SJCRH30 (cell line): ENCODE measurements around the gene ARV1. TPM values are rescaled to one million over a fixed set of nuclear protein-coding genes. Genes with fewer than 3 reads are reported as not detected.
"Not testable (repeated sequence)": the region's sequence is repeated elsewhere in the genome, so short reads cannot be mapped to it uniquely, and the experiment has no call there.

Experiments
- DNase-seq, 2 experiments: peaks; one replicate each; pipeline ENCODE4 v3.0.0-alpha.2; 2015 to 2020
- H3K27ac ChIP-seq: fragments of 250-450 bp; sonication (Bioruptor Pico); 2 replicates; pipeline ENCODE4 v1.5.1; 2020; ENCODE audit warnings: mild to moderate bottlenecking, moderate library complexity
- H3K27me3 ChIP-seq: fragments of 250-450 bp; sonication (Bioruptor Pico); 2 replicates; pipeline ENCODE4 v1.5.1; 2020; ENCODE audit warnings: mild to moderate bottlenecking, moderate library complexity
- H3K36me3 ChIP-seq: fragments of 250-450 bp; sonication (Bioruptor Pico); 2 replicates; pipeline ENCODE4 v1.5.1; 2020; ENCODE audit warnings: mild to moderate bottlenecking, moderate library complexity
- H3K4me1 ChIP-seq: fragments of 250-450 bp; sonication (Bioruptor Pico); 2 replicates; pipeline ENCODE4 v1.5.1; 2020; ENCODE audit warnings: mild to moderate bottlenecking, moderate library complexity
- H3K4me3 ChIP-seq: fragments of 250-450 bp; sonication (Bioruptor Pico); 2 replicates; pipeline ENCODE4 v1.5.1; 2020; ENCODE audit warnings: mild to moderate bottlenecking, moderate library complexity
- H3K9me3 ChIP-seq: fragments of 250-450 bp; sonication (Bioruptor Pico); replicated peaks from 2 replicates; pipeline ENCODE4 v1.5.1; 2020; ENCODE audit warnings: mild to moderate bottlenecking, moderate library complexity
- total RNA-seq: library from RNA; depleted of rRNA; stranded (reverse); fragments of >200 nt; shearing (Covaris generic); gene quantifications from 2 replicates; pipeline ENCODE4 v1.2.3, GENCODE V29; 2014

The ARV1 gene
- total RNA-seq, 1 experiment from 2014 or later: 38.6 TPM

DNA sequence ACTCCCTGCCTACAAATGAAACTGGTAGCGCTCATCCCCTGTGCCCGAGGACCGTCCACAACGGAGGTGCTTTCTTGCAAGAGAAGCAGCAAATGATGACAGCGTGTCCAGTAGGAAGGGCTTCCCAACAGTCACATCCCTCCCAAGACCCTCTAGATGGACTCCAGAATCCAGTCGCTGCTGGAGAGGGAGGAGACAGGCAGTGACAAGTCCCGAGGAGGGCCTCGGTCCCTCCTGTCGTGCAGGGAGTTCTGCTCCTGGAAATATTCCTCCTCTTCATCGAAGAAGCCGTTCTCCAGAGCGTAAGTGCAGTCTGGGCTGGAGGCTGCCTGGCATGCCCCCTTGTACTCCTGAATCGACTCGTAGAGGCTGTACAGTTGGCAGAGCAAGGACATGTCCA, 40.8 kb downstream of the ARV1 start:
- DNase-seq: no peak
- H3K9me3 ChIP-seq: no peaks in the 10 kb centered on the region
- no peaks in the 10 kb centered on the region for H3K4me1 ChIP-seq
- H3K4me3 ChIP-seq: no peak overlapping the region
- H3K36me3 ChIP-seq: peaks cover 16% of the 10 kb centered on the region; the same call in 1 of the 2 replicates
- H3K27ac ChIP-seq: no peak overlapping the region
- H3K27me3 ChIP-seq: no peaks in the 10 kb centered on the region

DNA sequence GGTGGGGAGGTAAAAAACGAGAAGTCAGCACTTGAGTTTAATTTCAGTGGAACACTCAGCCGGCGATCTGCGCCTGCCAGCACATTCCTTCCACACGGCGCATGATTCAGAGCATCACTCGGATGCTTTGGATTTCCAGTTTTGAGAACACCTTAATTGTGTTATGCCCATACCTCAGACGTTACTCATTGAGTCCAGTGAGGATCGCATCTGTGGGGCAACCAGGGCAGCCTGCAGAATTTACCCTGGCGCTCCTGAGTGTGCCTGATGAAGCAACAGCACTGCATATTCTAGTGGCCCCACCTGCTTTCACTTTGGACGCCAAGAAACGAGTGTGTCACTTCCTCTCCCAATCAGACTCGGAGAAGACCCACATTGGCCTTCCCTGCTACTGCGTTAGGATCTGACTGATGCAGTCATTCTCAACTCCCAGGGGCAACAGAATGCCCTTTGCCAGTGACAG, 41.3 kb downstream of the ARV1 start:
- Histone ChIP-seq H3K9me3 (no peaks in the 10 kb centered on the region), H3K4me3 (no peak overlapping the region), H3K27me3 (no peaks in the 10 kb centered on the region), H3K27ac (no peak overlapping the region), H3K4me1 (no peaks in the 10 kb centered on the region), H3K36me3 (peaks cover 16% of the 10 kb centered on the region; the same call in 1 of the 2 replicates)
- no peak for DNase-seq

DNA sequence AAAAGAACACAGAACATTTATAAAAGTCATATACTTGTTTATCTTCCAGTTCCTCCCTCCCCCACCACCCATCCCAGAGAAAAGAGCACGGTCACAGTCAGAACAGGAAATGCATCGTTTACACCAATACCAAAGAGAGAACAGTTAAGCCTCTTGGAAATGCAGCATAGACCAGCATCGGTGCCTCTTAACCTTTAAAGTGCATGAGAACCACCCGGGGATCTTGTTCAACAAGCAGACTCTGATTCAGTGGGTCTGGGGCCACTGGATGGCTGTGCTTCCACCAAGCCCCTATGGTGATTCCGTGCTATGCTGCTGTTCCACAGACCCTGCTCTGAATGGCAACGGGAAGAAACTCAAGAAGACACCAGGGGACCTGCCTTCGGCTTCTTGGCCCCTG, 41.9 kb downstream of the ARV1 start:
- Histone ChIP-seq H3K36me3 (peaks cover 16% of the 10 kb centered on the region; the same call in 1 of the 2 replicates), H3K27ac (no peak overlapping the region), H3K4me1 (no peaks in the 10 kb centered on the region), H3K27me3 (no peaks in the 10 kb centered on the region), H3K9me3 (no peaks in the 10 kb centered on the region), H3K4me3 (no peak overlapping the region)
- no peak for DNase-seq

DNA sequence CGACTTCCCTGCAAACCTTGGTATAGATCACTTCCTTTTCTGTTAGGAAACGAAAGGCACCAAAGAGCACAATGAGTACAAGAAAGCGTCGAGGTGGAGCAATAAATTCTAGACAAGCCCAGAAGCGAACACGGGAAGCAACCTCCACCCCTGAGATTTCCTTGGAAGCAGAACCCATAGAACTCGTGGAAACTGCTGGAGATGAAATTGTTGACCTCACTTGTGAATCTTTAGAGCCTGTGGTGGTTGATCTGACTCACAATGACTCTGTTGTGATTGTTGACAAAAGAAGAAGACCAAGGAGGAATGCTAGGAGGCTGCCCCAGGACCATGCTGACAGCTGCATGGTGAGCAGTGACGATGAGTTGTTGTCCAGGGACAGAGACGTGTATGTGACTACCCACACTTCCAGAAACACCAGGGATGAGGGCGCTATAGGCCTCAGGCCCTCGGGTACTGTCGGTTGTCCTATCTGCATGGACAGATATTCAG, 42.7 kb downstream of the ARV1 start:
- Histone ChIP-seq H3K27ac (no peak overlapping the region), H3K36me3 (peaks cover 16% of the 10 kb centered on the region; the same call in 1 of the 2 replicates), H3K4me3 (no peak overlapping the region), H3K4me1 (no peaks in the 10 kb centered on the region), H3K27me3 (no peaks in the 10 kb centered on the region), H3K9me3 (no peaks in the 10 kb centered on the region)
- DNase-seq: no peak

DNA sequence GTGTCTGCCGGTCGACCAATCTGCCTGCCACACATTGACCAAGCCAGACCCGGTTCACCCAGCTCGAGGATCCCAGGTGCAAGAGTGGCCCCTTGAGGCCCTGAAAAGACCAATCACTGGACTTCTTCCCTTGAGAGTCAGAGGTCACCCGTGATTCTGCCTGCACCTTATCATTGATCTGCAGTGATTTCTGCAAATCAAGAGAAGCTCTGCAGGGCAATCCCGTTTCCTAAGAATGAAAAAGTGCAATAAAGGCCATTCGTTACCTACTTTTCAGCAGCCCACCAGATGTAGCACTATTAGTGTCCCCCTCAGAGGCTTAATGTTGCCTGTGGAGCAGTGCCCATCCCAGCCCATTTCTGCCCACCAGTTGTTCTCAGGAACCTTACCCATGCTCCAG, 43.6 kb downstream of the ARV1 start:
- not testable (repeated sequence) for H3K4me3 ChIP-seq, H3K4me1 ChIP-seq, H3K27me3 ChIP-seq, H3K9me3 ChIP-seq, DNase-seq, H3K27ac ChIP-seq
- peaks cover 17% of the 10 kb centered on the region; the same call in 1 of the 2 replicates for H3K36me3 ChIP-seq

DNA sequence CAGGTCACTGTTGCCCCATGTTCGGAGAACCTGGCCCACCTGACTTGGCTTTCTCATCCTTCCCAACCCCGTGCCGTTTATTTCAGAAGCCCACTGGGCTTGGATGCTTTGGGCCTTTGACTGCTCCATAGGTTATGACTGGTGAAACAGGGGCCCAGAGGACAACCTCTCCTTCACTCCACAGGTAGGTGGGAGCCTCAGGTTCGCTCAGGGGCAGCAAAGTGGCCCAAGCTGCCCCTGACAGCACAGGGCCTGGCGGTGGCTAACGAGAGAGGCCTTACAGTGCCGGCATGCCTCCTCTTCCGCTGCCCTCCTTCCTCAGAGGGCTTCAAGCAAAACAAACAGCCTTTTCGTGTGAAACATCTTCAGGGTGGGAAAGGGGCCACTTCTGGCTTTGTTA, 44.3 kb downstream of the ARV1 start:
- no peak for DNase-seq
- Histone ChIP-seq H3K27me3 (no peaks in the 10 kb centered on the region), H3K9me3 (no peaks in the 10 kb centered on the region), H3K4me1 (no peaks in the 10 kb centered on the region), H3K36me3 (peaks cover 21% of the 10 kb centered on the region; the same call in 1 of the 2 replicates), H3K27ac (no peak overlapping the region), H3K4me3 (no peak overlapping the region)

DNA sequence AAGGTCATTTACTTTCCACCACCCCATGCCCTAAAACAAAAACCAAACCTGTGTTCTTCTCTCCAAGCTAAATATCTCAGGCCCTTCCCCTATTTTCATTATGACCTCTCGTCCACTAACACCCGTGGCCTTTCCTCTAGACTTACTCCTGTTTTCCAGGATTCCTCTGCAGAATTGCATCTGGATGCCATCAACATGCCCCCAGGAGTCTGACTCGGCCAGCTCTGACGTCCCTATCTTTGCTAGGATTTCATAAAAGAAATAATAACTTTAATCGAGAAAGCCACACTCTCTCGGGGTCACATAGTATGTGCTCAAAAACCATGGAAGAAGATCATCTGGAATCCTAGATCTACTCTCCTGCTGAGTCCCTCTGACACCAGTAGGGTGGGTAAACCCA, 47.7 kb downstream of the ARV1 start:
- Histone ChIP-seq H3K4me3 (no peak overlapping the region), H3K27ac (no peak overlapping the region), H3K27me3 (no peaks in the 10 kb centered on the region), H3K36me3 (peaks cover 9% of the 10 kb centered on the region; the same call in 1 of the 2 replicates), H3K4me1 (no peaks in the 10 kb centered on the region), H3K9me3 (no peaks in the 10 kb centered on the region)
- DNase-seq: no peak

DNA sequence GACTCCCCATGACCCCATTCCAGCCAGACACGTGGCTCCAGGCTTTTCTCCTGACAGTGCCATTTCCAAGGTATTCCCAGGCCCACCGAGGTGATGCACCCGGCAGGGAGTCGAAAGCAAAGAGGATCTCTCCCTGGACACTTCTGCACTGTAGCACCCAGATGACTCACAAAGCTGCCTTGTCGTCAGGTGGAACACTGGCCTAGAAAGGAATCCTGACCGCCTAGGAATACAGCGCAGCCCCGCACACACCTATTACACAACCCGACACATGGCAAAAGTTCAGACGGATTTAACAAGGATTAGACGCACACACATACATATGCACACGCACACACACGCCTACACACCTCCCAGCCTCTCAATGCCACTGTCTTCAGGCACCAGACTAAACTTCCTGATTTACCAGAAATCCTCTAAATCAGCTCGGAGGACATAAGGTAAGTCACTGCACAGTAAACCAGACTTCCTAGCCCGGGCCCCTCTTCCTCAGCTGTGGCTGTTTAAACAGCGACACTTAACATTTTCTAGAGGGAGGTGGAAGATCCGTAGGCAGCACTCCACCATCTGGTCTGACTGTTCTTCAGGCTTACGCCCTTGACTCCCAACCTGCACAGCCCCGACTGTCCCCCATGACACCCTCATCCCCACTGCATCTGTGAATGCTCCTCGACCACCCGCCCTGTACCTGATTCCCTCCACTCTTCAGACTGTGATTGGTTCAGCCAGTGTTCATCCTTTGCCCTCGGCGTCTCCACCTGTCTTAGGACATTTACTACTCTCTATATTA, 48.4 kb downstream of the ARV1 start:
- peaks cover 4% of the 10 kb centered on the region; the same call in 1 of the 2 replicates for H3K36me3 ChIP-seq
- no peaks in the 10 kb centered on the region for H3K4me1 ChIP-seq
- DNase-seq: no peak
- no peak overlapping the region for H3K27ac ChIP-seq
- no peaks in the 10 kb centered on the region for H3K9me3 ChIP-seq
- no peaks in the 10 kb centered on the region for H3K27me3 ChIP-seq
- H3K4me3 ChIP-seq: no peak overlapping the region

DNA sequence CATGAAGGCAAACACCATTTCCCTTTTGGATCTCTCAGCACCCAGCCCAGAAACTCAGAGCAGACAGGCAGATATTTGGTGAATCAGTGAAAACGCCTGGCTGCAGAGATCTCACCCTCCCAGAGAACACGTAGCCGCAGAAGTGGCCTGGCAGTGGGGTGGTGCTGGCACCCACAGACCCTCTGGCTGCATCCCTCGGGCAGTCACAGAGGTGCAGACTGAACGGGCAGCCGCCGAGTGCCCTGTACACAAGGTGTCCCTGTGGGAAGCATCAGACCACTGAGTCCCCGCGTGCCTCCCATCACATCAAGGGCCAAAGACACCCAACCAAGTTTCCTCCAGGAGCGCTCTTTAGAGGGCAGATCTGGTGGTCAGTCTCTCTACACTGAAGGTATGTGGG, 49.1 kb downstream of the ARV1 start:
- no peak overlapping the region for H3K27ac ChIP-seq
- no peaks in the 10 kb centered on the region for H3K27me3 ChIP-seq
- H3K36me3 ChIP-seq: peaks cover 4% of the 10 kb centered on the region; the same call in 1 of the 2 replicates
- H3K9me3 ChIP-seq: no peaks in the 10 kb centered on the region
- no peaks in the 10 kb centered on the region for H3K4me1 ChIP-seq
- H3K4me3 ChIP-seq: no peak overlapping the region
- no peak for DNase-seq

DNA sequence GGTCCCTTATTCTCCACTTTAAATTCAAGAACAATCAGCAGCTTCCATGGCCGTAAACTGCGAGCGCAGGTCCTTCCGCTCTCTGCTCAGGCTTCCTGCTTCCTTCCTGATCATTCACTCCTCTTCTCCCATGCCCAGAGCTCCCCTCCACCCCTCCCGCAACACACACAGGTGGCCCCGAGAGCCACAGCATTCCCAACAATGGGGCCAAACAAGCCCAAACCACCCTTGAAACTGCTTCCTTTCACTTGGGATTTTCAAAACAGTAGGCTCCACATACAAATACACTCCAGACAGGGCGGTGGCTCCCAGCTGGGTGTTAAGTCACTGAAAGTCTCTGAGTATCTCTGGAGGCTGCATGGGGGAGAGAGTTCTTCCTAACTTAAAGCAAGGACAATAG, 49.8 kb downstream of the ARV1 start:
- Histone ChIP-seq H3K9me3 (no peaks in the 10 kb centered on the region), H3K4me1 (no peaks in the 10 kb centered on the region), H3K4me3 (no peak overlapping the region), H3K36me3 (peaks cover 4% of the 10 kb centered on the region), H3K27me3 (no peaks in the 10 kb centered on the region), H3K27ac (no peak overlapping the region)
- no peak for DNase-seq

DNA sequence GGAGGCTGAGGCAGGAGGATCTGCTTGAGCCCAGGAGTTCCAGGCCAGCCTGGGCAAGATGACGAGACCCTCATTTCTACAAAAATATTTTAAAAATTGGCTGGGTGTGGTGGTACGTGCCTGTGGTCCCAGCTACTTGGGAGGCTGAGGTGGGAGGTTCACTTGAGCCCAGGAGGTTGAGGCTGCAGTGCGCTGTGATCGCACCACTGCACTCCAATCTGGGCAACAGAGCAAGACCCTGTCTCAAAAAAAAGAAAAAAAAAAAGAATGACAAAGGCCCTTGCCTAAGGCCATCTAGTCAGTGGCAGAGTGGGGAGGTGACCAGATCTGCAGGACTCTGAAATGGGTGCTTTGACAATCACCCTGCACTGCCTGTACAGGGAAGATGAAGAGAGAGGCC, 50.4 kb downstream of the ARV1 start:
- not testable (repeated sequence) for H3K4me3 ChIP-seq, H3K27ac ChIP-seq, H3K9me3 ChIP-seq, H3K36me3 ChIP-seq, H3K27me3 ChIP-seq, DNase-seq, H3K4me1 ChIP-seq

DNA sequence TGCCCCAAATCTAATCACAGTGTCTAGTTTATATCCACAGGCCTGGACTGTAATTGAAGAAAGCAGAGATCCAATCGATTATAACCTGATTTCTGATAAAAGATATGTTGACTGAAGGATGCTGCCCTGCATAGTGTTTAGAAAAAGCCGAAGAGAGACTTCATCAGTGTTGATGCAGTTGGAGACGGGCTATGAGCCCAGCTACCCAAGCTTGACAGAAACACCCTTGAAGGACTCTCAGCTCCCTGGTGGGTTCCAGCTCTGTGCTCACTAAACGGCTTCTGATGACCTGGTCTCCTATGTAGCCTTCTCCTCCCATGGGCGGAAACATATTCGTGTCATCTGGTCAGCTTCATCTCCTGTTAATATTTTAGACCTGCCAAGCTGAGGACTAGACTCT, 50.9 kb downstream of the ARV1 start:
- H3K4me1 ChIP-seq: no peaks in the 10 kb centered on the region
- no peak overlapping the region for H3K27ac ChIP-seq
- no peaks in the 10 kb centered on the region for H3K27me3 ChIP-seq
- no peaks in the 10 kb centered on the region for H3K9me3 ChIP-seq
- DNase-seq: no peak
- peaks cover 7% of the 10 kb centered on the region for H3K36me3 ChIP-seq
- H3K4me3 ChIP-seq: no peak overlapping the region

DNA sequence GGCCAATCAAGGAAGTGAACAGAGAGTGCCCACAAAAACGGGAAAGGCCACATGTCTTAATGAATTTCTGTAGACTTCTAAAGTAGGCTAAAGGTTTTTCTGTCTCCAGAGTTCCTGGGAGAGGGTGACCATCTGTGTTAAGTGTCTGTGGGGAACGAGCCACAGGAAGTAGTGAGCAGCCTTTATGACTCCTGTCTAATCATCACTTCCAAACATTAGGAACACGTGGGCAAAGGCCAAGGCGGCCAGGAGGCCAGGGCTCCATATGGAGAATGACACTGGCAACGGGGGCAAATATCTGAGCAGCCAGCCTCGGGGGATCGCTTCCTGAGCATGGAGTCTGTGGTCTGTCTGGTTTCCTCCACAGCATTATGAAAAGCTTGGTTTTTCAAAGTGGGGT, 54.1 kb downstream of the ARV1 start:
- H3K4me3 ChIP-seq: no peak overlapping the region
- DNase-seq: no peak
- no peaks in the 10 kb centered on the region for H3K27me3 ChIP-seq
- H3K36me3 ChIP-seq: peaks cover 8% of the 10 kb centered on the region
- H3K9me3 ChIP-seq: no peaks in the 10 kb centered on the region
- no peaks in the 10 kb centered on the region for H3K4me1 ChIP-seq
- H3K27ac ChIP-seq: no peak overlapping the region

DNA sequence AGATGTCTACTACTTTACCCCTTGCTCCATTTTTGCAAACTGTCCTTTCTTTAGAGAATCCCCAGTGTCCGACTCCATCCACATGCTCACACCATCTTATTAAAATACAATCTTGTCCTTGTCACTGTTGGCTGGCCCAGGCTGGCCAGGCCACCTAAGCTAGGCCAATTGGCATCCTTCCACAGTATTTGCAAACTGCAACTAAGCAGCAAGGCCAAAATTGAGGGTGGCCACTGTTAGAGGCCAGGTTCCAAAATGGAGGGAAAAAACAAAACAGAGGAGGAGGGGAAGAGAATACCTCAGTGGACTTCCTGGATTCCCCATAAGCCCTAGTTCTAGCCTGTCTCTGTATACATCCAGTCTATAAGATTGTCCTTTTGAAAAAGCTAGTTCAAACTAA, 56.9 kb downstream of the ARV1 start:
- H3K36me3 ChIP-seq: peaks cover 8% of the 10 kb centered on the region
- no peak overlapping the region for H3K4me3 ChIP-seq
- DNase-seq: no peak
- no peaks in the 10 kb centered on the region for H3K27me3 ChIP-seq
- H3K4me1 ChIP-seq: no peaks in the 10 kb centered on the region
- H3K9me3 ChIP-seq: no peaks in the 10 kb centered on the region
- no peak overlapping the region for H3K27ac ChIP-seq

DNA sequence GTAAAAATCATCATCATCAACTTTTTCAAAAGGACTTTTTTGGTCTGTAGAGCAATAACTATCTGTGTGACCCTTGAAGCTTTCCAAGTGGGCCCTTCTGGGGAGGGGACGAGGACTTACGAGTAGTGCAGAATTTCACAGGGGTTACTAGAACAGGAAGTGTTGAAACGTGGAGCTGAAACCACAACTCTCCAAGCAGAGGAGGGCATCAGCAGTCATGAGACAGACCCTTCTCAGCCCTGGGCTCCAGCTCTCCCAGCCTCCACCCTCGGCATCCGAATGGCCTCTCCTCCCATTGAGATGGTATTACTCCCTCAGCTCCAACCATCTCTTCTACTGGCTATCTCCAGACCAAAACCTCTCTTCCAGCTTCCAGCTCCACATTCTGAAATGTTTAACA, 57.5 kb downstream of the ARV1 start:
- Histone ChIP-seq H3K27me3 (no peaks in the 10 kb centered on the region), H3K4me1 (peaks cover 5% of the 10 kb centered on the region; the same call in 1 of the 2 replicates), H3K9me3 (no peaks in the 10 kb centered on the region), H3K27ac (no peak overlapping the region), H3K36me3 (peaks cover 8% of the 10 kb centered on the region), H3K4me3 (no peak overlapping the region)
- no peak for DNase-seq
